Gastrocnemius medialis (tissue), 4 donors: ENCODE data around the gene BTF3.
"Not testable (repeated sequence)": the region's sequence is repeated elsewhere in the genome, so short reads cannot be mapped to it uniquely, and the experiment has no call there.

Experiments
- CTCF ChIP-seq, 5 experiments: fragments of 450-650 bp in 3 of 5; fragments of 200-600 bp in 2 of 5; sonication (generic) in 2 of 5; IDR thresholded peaks in 4 of 5; conservative IDR thresholded peaks in 1 of 5; 1 replicate in 4 of 5; 2 replicates in 1 of 5; pipeline ENCODE4 v1.5.1; 2016 to 2019; ENCODE audit warnings: antibody characterized with exemption in 5 of 5, mild to moderate bottlenecking in 3 of 5, moderate library complexity in 3 of 5
- POLR2A ChIP-seq, 2 donors: fragments of 450-650 bp; IDR thresholded peaks; one replicate each; pipeline ENCODE4 v1.6.1; 2017; ENCODE audit warnings: antibody characterized with exemption in 2 of 2, mild to moderate bottlenecking in 2 of 2, moderate library complexity in 2 of 2

- not testable (repeated sequence) for TF ChIP-seq CTCF (IDR thresholded peaks at IDR 0.05 in 4 of 5, conservative IDR thresholded peaks at IDR 0.05 in 1 of 5); POLR2A (IDR thresholded peaks at IDR 0.05)
These were observed 10.3 kb downstream of the BTF3 start for GRCh38 chr5:73508521-73508920.
